Heart right ventricle (tissue), 16 donors: ENCODE data around the gene TMEM255B. TPM values are rescaled to one million over a fixed set of nuclear protein-coding genes. Genes with fewer than 3 reads are reported as not detected.

Experiments used
- ATAC-seq, 8 donors: fragments of 200-7000 bp; cut with Tn5 transposase; one replicate each; pipeline ENCODE4 v1.9.1; 2020; ENCODE audit warnings: mild to moderate bottlenecking in 8 of 8, moderate library complexity in 8 of 8, moderate number of reproducible peaks in 1 of 8
- DNase-seq, 2 donors: peaks; one replicate each; pipeline ENCODE4 v3.0.0-alpha.2; 2020
- H3K27ac ChIP-seq, 10 donors: fragments of 200-600 bp; sonication (generic) in 2 of 10; one replicate each; pipeline versions ENCODE4 v1.5.0 to v1.8.0; 2020 to 2022; ENCODE audit warnings: mild to moderate bottlenecking in 3 of 10
- H3K27me3 ChIP-seq, 7 donors: fragments of 200-600 bp; one replicate each; pipeline ENCODE4 v1.8.0; 2021 to 2022; ENCODE audit warnings: mild to moderate bottlenecking in 2 of 7
- H3K36me3 ChIP-seq, 9 donors: fragments of 200-600 bp; sonication (generic) in 1 of 9; one replicate each; pipeline versions ENCODE4 v1.5.0 to v1.8.0; 2020 to 2022; ENCODE audit warnings: mild to moderate bottlenecking in 2 of 9
- H3K4me1 ChIP-seq, 9 donors: fragments of 200-600 bp; sonication (generic) in 1 of 9; one replicate each; pipeline versions ENCODE4 v1.5.0 to v1.8.0; 2020 to 2022; ENCODE audit warnings: mild to moderate bottlenecking in 4 of 9
- H3K4me3 ChIP-seq, 10 donors: fragments of 200-600 bp; sonication (generic) in 2 of 10; one replicate each; pipeline versions ENCODE4 v1.5.0 to v1.8.0; 2020 to 2022; ENCODE audit warnings: mild to moderate bottlenecking in 7 of 10, moderate library complexity in 2 of 10
- H3K9me3 ChIP-seq, 11 donors: fragments of 200-600 bp in 10 of 11; sonication (generic) in 2 of 11; one replicate each; pipeline versions ENCODE4 v1.5.0 to v1.8.0; 2013 to 2022; ENCODE audit warnings: mild to moderate bottlenecking in 2 of 11, control low read depth in 1 of 11, moderate library complexity in 1 of 11
- WGBS, 2 donors: extraction: QIAGEN DNeasy Blood & Tissue Kit; methylation state at CpG; one replicate each; pipeline ENCODE4 v1.1.7; 2013; ENCODE audit warnings: inconsistent platforms in 1 of 2; 5-methylcytosine and 5-hydroxymethylcytosine counted together
- intact Hi-C, 10 donors: fragments of 100-400 bp; cut with DNase I; formaldehyde crosslinking; loops; one replicate each; pipeline versions ENCODE4 v1.11.1 to v1.14.2; 2022
- polyA plus RNA-seq, 2 donors: library from polyadenylated mRNA; stranded (reverse); fragments of 200-250 nt; gene quantifications; one replicate each; pipeline ENCODE4 v1.2.3, GENCODE V29; 2013
- total RNA-seq, 10 donors: library from RNA; stranded (reverse); fragmentation: NEBNext Ultra II Directional in 3 of 10; extraction: Animal tissue kit (Norgen Biotek cat#: 25700) in 3 of 10; gene quantifications; one replicate each; pipeline versions ENCODE4 v1.2.1 to v1.2.4, GENCODE V29; 2021 to 2023
- TF ChIP-seq, protein P1 (sequence below), 9 donors: fragments of 200-600 bp; sonication (generic) in 2 of 9; IDR thresholded peaks; one replicate each; pipeline versions ENCODE4 v1.5.0 to v1.8.0; 2021 to 2022; ENCODE audit warnings: antibody characterized with exemption in 9 of 9, mild to moderate bottlenecking in 5 of 9, moderate library complexity in 1 of 9
- donor health status: Arrhythmogenic right ventricular cardiomyopathy.
- donor health status: ischemic (EF 13 %, LVEDD 7.1; RV severe dilation, severe dysfunction).
- donor health status: healthy with polysubstance abuse.
- donor health status: DM: no; HTN: yes; CAD: no.
- donor health status: DM: no; HTN: no; CAD: no.
- donor health status: ischemic (EF 25% LVEDD 6.9; RV normal size, moderate dysfunction).
- donor health status: ischemic (EF 25% LVEDD 5.7; RV mildly dilated, moderate dysfunction).
- donor health status: healthy.
- donor health status: DM: yes; HTN: yes; CAD: no.
- donor health status: Ischemic cardiomyopathy.
- donor health status: ischemic (EF 35%, LVEDD 5.7; RV mildly dilated, moderate dysfunction).
- donor health status: nonischemic (EF 11% LVEDD 7.7; RV severe dilation, severe dysfunction).
- donor health status: DM: yes; HTN: yes; CAD: no.
- donor health status: PGD.
- donor health status: ischemic (EF 29% LVEDD 5.4; RV normal size, mild dysfunction).
- donor health status: nonischemic (EF 23%, LVEDD 6.1; RV moderate dilation, normal function).

Gene TMEM255B
- total and polyA plus RNA-seq, 12 donors, result 2.4 to 12.9 (median 6.3) TPM

DNA sequence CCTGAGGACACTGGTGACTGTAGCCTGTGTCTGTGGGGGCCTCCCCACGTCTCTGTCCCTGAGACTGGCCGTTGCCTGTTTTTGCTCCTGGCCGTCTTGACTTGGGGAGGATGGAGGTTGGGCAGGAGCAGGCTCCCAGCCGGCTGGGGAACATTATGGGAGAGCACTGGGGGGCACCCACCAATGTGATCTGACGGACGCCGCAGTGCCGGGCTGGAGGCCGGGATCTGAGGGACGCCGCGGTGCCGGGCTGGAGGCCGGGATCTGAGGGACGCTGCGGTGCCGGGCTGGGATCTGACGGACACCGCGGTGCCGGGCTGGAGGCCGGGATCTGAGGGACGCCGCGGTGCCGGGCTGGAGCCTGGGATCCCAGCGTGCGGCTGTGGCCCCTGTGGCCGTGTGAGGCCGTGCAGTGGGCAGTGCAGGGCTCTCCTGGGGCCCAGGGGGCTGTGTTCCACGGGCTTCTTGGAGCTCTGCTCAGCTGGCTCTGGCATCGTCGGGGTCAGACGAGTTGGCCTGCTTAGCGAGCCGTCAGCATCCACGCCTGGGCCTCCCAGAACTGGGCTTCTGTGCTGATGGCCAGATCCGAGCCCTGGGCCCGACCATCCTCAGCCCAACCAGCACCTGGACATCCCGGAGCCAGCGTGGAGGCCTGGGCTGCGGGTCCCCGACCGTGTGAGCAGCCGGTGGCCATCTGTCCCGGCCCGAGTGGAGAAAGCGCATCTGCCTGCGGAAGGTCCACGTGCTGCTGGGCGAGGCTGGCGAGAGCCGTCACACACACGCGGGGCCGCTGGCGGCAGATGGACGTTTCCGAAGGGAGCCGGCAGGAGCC lies 59.0 kb downstream of the TMEM255B start:
- TF ChIP-seq, protein P1, sequence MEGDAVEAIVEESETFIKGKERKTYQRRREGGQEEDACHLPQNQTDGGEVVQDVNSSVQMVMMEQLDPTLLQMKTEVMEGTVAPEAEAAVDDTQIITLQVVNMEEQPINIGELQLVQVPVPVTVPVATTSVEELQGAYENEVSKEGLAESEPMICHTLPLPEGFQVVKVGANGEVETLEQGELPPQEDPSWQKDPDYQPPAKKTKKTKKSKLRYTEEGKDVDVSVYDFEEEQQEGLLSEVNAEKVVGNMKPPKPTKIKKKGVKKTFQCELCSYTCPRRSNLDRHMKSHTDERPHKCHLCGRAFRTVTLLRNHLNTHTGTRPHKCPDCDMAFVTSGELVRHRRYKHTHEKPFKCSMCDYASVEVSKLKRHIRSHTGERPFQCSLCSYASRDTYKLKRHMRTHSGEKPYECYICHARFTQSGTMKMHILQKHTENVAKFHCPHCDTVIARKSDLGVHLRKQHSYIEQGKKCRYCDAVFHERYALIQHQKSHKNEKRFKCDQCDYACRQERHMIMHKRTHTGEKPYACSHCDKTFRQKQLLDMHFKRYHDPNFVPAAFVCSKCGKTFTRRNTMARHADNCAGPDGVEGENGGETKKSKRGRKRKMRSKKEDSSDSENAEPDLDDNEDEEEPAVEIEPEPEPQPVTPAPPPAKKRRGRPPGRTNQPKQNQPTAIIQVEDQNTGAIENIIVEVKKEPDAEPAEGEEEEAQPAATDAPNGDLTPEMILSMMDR (IDR thresholded peaks at IDR 0.05), result no peak
- intact Hi-C loops, result loop anchor here (1.0 to 5.0 kb wide), 12 partner anchors 44 to 409 kb away; partner anchors contain the start of genes GAS6 (in 1 of the 10) and TMEM255B (in 1 of the 10)
- H3K4me3 ChIP-seq, result peak overlapping the region in 4 of 10 donors; percentile 1 to 31 (median 16)
- ATAC-seq (peak in 1 of 8 donors; percentile 1), DNase-seq (no peak)
- peaks cover 53 to 88% (median 64%) of the 10 kb centered on the region in 9 donors for H3K4me1 ChIP-seq
- H3K27ac ChIP-seq, result peak overlapping the region; percentile 28 to 82 (median 70)
- WGBS, 2 donors, result 71 to 82% methylated on average over 54 to 60 of the region's 60 CpGs
- no peaks in the 10 kb centered on the region for H3K27me3 ChIP-seq
- H3K36me3 ChIP-seq, result peaks cover 0 to 23% (median 13%) of the 10 kb centered on the region in 9 donors
- no peaks in the 10 kb centered on the region for H3K9me3 ChIP-seq

GRCh38 chr13:113818700-113819295 lies 59.8 kb downstream of the TMEM255B start:
- no peak for ATAC-seq
- WGBS, 2 donors, result 91 to 93% methylated on average over 26 of the region's 26 CpGs
- Histone ChIP-seq H3K27ac (peak overlapping the region in 5 of 10 donors; percentile 0 to 82 (median 78)), H3K9me3 (no peaks in the 10 kb centered on the region), H3K4me3 (peak overlapping the region in 1 of 10 donors; percentile 31), H3K4me1 (peaks cover 53 to 81% (median 60%) of the 10 kb centered on the region in 9 donors), H3K36me3 (peaks cover 0 to 30% (median 20%) of the 10 kb centered on the region in 9 donors), H3K27me3 (no peaks in the 10 kb centered on the region)
- intact Hi-C loops, result loop anchor here in 9 of 10 donors (5.0 kb wide), 5 partner anchors 44 to 409 kb away; partner anchors contain the start of gene GAS6 (in 1 of the 9)
- no peak for DNase-seq
- TF ChIP-seq, protein P1 (IDR thresholded peaks at IDR 0.05), result no peak

GRCh38 chr13:113819341-113819730 lies 60.3 kb downstream of the TMEM255B start:
- Histone ChIP-seq H3K9me3 (no peaks in the 10 kb centered on the region), H3K36me3 (peaks cover 0 to 32% (median 21%) of the 10 kb centered on the region in 9 donors), H3K27ac (peak overlapping the region in 4 of 10 donors; percentile 0 to 89 (median 82)), H3K4me3 (no peak overlapping the region), H3K27me3 (no peaks in the 10 kb centered on the region), H3K4me1 (peaks cover 52 to 76% (median 59%) of the 10 kb centered on the region in 9 donors)
- DNase-seq (no peak), ATAC-seq (no peak)
- intact Hi-C loops, result loop anchor here in 9 of 10 donors (5.0 kb wide), 5 partner anchors 43 to 408 kb away; partner anchors contain the start of gene GAS6 (in 1 of the 9)
- 84 to 85% methylated on average over 13 of the region's 13 CpGs for WGBS, 2 donors
- TF ChIP-seq, protein P1 (IDR thresholded peaks at IDR 0.05), result no peak
